GM21367 (cell line): ENCODE results near the gene AGO3.

ENCODE experiments used
- ATAC-seq: cut with Tn5 transposase; IDR thresholded peaks from one replicate; pipeline ENCODE4 v1.9.1; 2021; ENCODE audit not compliant: unreplicated experiment

AGO3 gene

DNA sequence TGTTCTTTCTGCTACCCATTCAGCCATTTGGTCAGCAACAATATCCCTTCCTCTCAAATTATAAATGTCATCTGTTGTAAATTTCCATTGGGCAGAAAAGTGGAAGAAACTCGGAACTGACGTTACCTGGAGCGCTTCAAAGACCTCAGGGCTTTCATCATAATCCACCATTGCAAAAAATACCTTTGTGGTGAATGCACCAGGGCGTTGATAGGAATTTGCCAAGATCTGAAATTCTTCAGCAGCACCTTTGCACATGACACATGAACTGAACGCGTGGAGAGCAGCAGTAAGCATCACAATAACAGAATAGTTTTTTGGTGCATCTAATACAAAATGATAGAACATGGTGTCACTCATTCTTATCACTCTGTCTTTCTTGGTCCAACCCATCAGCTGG lies 149.9 kb downstream of the AGO3 start:
- no peak for ATAC-seq

DNA sequence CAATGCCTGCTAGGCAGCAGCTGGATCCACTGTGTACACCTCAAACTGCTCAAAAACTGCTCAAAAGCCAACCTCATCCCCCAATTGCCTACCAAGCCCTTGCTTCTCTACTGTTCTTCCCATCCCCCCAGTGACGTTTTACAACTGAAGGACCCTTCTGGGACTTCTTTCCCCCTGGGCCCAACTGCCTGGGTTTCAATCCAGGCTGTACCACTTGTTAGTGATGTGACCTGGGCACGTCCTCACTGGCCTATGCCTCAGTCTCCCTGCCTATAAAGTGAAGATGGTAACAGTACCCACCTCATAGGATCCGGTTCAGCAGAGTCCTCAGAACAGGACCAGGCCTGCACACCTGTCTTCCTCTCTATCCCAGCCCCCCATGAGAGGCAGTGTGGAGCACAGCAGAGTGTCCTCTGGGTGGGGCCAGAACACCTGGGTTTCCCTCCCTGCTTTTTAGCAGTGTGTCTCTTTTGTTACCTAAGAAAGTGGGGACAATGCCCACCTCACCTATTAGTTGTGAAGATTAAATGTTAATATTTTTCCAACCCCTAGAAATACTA lies 151.1 kb downstream of the AGO3 start:
- no peak for ATAC-seq

GRCh38 chr1:36083219-36083618 lies 152.3 kb downstream of the AGO3 start:
- no peak for ATAC-seq

- no peak for ATAC-seq
These were observed 153.0 kb downstream of the AGO3 start, which contains the start of gene TEKT2 for GRCh38 chr1:36083635-36084496. TEKT2 (plus strand) TSS chr1:36084094; CDS start chr1:36084922, 828 bp downstream.

DNA sequence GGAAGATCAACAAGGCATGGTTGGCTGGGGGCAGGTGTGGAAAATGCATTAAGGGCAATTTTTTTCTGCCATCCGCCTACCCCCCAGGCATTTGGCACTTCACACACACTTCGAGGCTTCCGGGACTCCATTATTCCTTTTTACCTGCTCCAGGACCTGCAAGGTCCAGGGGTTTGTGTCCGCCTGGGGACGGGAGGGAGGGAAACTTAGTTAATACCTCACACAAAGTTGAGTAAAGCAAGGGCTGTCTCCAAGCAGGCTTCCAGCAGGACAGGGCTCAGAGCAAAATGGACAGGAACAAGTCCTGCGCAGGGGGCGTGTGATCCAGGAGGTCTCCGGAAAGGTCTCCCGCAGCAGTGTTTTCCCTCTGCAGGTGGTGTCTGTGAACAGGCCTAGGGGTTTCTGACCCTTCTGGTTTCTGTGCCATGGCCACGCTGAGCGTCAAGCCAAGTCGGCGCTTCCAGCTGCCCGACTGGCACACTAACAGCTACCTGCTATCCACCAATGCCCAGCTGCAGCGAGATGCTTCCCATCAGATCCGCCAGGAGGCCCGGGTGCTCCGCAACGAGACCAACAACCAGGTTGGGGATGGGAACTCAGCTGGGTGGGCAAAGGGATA lies 153.7 kb downstream of the AGO3 start:
- ATAC-seq: no peak

DNA sequence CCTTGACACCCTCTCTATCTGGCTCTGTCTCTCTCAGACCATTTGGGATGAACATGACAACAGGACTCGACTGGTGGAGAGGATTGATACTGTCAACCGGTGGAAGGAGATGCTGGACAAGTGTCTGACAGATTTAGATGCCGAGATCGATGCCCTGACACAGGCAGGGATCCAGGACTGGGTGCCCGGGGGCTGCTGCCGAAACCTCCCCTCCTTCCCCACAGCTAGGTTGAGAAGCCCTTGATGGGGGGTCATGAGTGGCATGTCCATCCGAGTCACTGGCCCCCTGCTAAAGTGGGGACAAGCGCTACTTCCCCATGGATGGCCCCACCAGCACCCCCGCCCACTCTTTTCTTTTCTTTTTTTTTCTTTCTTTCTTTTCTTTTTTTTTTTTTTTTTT lies 154.2 kb downstream of the AGO3 start:
- ATAC-seq: no peak

GRCh38 chr1:36085686-36086526 lies 155.0 kb downstream of the AGO3 start:
- no peak for ATAC-seq

- ATAC-seq: no peak
These were observed 155.8 kb downstream of the AGO3 start for GRCh38 chr1:36086529-36087232.

- no peak for ATAC-seq
These were observed 156.6 kb downstream of the AGO3 start for GRCh38 chr1:36087233-36088123.

- ATAC-seq: no peak
These were observed 157.3 kb downstream of the AGO3 start for GRCh38 chr1:36088265-36088576.

GRCh38 chr1:36088577-36089392 lies 157.9 kb downstream of the AGO3 start, which contains the start of gene ADPRS:
ADPRS (plus strand) TSS chr1:36088892; CDS start chr1:36088905, 13 bp downstream.
- peak; percentile 59 for ATAC-seq

DNA sequence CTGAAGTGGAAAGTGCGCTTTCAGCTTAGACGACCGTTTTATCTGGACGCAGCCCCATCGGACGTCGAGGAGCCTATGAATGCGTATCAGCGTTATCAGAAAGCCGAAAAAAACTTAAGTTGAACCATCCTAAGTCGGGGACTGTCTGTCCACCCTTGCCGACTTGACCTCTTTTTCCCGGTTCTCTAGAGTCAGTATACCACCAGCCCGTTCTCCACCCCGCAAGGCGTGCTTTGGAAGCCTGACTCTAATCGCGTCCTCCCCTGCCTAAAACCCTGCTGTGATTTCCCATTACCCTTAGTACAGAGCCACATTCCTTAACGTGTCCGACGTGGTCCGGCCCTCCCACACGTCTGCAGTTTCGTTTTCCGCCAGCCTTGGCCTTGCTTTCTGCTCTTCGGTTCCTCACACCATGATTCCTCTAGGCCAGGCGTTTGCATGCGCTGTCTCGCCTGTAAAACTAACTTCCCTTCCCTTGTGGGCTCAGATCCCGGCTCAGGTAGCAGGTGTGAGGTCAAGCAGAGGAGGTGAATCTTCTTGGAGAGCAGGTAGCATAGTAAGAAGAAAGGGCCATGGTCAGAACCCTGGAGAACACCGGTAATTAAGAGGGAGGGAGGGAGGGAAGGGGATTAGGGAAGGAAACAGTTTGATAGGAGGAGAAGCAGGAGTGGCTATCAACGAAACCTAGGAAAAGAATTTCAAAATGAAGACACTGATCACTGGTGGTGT lies 158.7 kb downstream of the AGO3 start:
- no peak for ATAC-seq

DNA sequence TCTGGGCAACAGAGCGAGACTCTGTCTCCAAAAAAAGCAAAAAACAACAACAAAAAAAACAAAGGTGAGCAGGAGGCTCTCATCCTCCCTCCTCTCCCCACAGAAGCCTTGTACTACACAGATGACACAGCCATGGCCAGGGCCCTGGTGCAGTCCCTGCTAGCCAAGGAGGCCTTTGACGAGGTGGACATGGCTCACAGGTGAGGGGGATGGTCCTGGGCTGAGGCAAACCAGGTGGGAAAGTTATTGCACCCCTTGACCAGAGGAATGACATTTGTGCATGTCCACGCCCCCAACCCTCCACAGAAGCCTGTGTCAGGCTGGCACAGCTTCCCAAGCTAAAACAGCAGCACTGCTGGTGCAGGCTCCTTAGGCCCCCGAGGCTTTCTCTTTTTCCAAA lies 160.2 kb downstream of the AGO3 start:
- no peak for ATAC-seq

DNA sequence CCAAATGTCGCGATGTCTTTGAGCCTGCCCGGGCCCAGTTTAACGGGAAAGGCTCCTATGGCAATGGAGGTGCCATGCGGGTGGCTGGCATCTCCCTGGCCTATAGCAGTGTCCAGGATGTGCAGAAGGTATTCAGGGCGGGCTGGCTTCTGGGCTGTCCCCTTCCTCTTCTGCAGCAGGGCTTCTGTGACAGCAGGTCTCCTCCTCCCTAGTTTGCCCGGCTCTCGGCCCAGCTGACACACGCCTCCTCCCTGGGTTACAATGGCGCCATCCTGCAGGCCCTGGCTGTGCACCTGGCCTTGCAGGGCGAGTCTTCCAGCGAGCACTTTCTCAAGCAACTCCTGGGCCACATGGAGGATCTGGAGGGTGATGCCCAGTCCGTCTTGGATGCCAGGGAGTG lies 160.8 kb downstream of the AGO3 start:
- ATAC-seq: no peak

DNA sequence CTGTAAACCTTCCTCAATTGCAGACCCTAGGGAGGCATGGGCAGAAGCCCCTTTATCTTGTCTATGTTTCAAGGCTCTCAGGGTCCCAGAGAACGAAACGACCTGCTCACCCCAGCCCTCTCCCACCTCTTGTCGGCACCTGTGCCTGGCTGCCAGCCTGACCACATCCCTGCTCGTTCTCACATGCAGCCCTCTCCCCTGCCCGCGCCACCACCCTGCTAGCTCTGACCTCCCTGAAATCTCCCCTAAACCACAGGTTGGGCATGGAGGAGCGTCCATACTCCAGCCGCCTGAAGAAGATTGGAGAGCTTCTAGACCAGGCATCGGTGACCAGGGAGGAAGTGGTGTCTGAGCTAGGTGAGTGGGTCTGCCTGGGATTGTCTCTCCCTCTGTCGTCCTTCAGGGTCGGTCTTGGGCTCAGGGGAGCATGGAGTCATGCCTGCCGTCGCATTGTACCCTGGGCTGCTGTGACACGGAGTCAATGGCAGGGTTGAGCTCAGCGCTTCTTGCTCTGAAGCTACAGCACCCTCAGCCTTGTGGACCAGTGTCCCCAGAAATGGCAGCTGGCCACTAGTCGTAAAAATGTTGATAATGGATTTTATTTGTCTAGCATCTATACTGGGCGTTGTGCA lies 161.4 kb downstream of the AGO3 start:
- ATAC-seq: no peak

DNA sequence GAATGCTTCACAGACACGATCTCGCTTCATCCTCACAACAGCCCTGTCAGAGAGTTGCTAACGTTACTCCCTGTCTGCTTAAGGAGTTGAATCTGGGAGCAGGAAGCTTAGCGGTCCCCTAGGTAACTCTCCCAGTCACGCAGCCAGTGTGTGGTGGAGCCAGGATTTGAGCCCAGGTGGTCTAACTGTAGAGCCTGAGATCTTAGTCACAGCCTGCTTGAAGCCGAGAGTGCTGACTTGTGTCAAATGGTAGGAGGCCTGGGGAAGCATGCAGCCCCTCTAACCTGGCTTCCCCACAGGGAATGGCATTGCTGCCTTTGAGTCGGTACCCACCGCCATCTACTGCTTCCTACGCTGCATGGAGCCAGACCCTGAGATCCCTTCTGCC lies 161.9 kb downstream of the AGO3 start:
- no peak for ATAC-seq

GRCh38 chr1:36093226-36093625 lies 162.3 kb downstream of the AGO3 start:
- ATAC-seq: no peak

DNA sequence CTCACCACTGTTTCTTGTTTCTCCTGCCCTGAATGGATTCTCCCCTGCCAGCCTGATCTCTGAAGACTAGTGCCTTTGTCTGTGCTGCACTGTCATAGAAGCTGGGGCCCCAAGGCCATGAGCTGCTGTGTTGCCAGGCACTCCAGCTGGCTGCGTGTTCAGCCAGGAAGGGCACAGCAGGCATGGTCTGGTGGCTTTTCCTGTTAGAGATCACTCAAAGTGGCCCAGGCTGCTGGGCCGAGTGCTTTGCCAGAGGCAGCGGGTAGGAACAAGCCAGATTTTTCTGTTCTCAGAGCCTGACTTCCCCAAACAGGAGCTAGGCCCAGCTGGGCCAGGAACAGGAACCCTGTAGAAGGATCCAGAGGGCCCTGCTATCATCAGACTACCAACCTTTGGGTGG lies 163.0 kb downstream of the AGO3 start:
- ATAC-seq: no peak
